ENCODE data around the gene EPHB2. TPM values are rescaled to one million over a fixed set of nuclear protein-coding genes. Genes with fewer than 3 reads are reported as not detected.
"Not testable (repeated sequence)": the region's sequence is repeated elsewhere in the genome, so short reads cannot be mapped to it uniquely, and the experiment has no call there.

Gene EPHB2
- total RNA-seq: 14.6 TPM

- no peak for DNase-seq (ENCODE audit: low spot score)
Observed at GRCh38 chr1:22710701-22711049, at the start of gene EPHB2. Gene EPHB2, plus strand, starts transcription at chr1:22710839. Its CDS starts 144 bp downstream, at chr1:22710983.

- DNase-seq (ENCODE audit: low spot score): no peak
Observed at GRCh38 chr1:22661880-22662279, 48.8 kb upstream of the EPHB2 start.

- DNase-seq (ENCODE audit: low spot score): no peak
Observed at GRCh38 chr1:22662318-22662717, 48.3 kb upstream of the EPHB2 start.

GRCh38 chr1:22662986-22663408 is 47.6 kb upstream of the EPHB2 start:
- no peak for DNase-seq (ENCODE audit: low spot score)

GRCh38 chr1:22665752-22666151 is 44.9 kb upstream of the EPHB2 start:
- DNase-seq (ENCODE audit: low spot score): no peak

- no peak for DNase-seq (ENCODE audit: low spot score)
Observed at GRCh38 chr1:22666412-22666811, 44.2 kb upstream of the EPHB2 start.

GRCh38 chr1:22668840-22669239 is 41.8 kb upstream of the EPHB2 start:
- not testable (repeated sequence) for DNase-seq (ENCODE audit: low spot score)

- no peak for DNase-seq (ENCODE audit: low spot score)
Observed at GRCh38 chr1:22670352-22670975, 40.2 kb upstream of the EPHB2 start.

- no peak for DNase-seq (ENCODE audit: low spot score)
Observed at GRCh38 chr1:22671999-22672398, 38.6 kb upstream of the EPHB2 start.

GRCh38 chr1:22673486-22674409 is 36.9 kb upstream of the EPHB2 start:
- no peak for DNase-seq (ENCODE audit: low spot score)

GRCh38 chr1:22674410-22674749 is 36.3 kb upstream of the EPHB2 start:
- no peak for DNase-seq (ENCODE audit: low spot score)

GRCh38 chr1:22676151-22676550 is 34.5 kb upstream of the EPHB2 start:
- not testable (repeated sequence) for DNase-seq (ENCODE audit: low spot score)

GRCh38 chr1:22676916-22677583 is 33.6 kb upstream of the EPHB2 start:
- DNase-seq (ENCODE audit: low spot score): no peak

GRCh38 chr1:22677931-22678896 is 32.4 kb upstream of the EPHB2 start:
- no peak for DNase-seq (ENCODE audit: low spot score)

- no peak for DNase-seq (ENCODE audit: low spot score)
Observed at GRCh38 chr1:22680726-22681125, 29.9 kb upstream of the EPHB2 start.

- DNase-seq (ENCODE audit: low spot score): no peak
Observed at GRCh38 chr1:22681556-22682276, 28.9 kb upstream of the EPHB2 start.

- DNase-seq (ENCODE audit: low spot score): no peak
Observed at GRCh38 chr1:22683547-22683946, 27.1 kb upstream of the EPHB2 start.

- no peak for DNase-seq (ENCODE audit: low spot score)
Observed at GRCh38 chr1:22685591-22686059, 25.0 kb upstream of the EPHB2 start.

- DNase-seq (ENCODE audit: low spot score): no peak
Observed at GRCh38 chr1:22687191-22687590, 23.4 kb upstream of the EPHB2 start.

- DNase-seq (ENCODE audit: low spot score): no peak
Observed at GRCh38 chr1:22688466-22688865, 22.2 kb upstream of the EPHB2 start.

GRCh38 chr1:22689505-22689904 is 21.1 kb upstream of the EPHB2 start:
- no peak for DNase-seq (ENCODE audit: low spot score)

All from ureter (tissue), 1 donor.